UCSD-AML1 (cell line): ENCODE data around the gene OLFM1.

Experiments
- DNase-seq: peaks from one replicate; lab custom pipeline; 2025; ENCODE audit not compliant: unreplicated experiment; lab: John Stamatoyannopoulos, UW

The OLFM1 gene

DNA sequence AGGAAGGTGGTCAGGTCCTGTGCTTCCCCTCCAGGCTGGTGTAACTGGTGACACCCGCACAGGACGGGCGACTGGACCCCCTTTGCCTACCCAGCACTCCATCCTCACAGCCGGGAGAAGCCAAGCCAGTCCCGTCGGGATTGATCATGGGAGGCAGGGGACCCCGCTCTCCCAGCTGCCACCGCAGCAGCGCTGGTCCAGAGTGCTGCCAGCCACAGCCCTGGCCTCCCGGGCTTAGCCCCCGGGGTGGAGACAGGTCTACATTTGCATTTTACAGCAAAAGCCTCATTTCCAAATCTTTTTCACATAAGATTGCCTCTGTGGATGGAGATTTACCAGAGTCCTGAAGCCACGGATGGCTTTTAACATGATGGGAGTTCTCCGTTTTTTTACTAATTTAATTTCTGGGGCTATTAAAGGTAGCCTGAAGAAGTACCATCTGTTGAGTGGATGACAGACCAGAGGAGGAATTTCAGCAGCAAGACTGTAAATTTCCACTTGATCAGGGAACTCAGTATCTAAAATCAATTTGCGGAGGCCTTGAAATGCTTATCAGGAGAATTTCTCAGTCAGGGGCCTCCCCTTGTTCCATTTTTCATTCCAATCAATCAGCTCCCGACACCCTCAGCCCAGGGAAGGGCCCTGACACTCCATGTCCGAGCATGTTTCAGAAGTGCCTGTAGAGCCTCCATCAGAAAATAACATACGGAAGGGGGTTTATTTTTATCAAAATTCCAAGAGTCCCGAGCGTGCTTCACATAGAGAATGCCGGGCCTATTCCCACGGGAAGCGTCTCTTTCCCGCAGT, 80.6 kb downstream of the OLFM1 start:
- no peak for DNase-seq

DNA sequence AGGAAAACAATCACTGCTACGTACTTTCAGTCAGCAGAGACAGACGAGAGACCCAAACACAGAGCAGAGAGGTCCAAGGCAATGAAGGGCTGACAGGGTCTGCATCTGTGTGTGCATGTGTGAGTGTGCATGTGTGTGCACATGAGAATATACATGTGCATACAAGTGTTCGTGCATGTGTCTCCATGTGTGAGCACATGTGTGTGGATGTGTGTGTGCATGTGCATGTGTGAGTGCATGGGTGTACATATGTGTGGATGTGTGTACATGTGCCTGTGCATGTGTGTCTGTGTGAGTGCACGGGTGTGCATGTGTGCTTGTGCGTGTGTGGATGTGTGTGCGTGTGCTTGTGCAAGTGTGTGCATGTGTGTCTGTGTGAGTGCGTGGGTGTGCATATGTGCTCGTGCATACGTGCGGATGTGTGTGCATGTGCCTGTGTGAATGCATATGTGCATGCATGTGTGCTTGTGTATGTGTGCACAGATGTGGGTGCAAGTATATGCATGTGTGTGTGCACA, 82.3 kb downstream of the OLFM1 start:
- DNase-seq, result no peak

DNA sequence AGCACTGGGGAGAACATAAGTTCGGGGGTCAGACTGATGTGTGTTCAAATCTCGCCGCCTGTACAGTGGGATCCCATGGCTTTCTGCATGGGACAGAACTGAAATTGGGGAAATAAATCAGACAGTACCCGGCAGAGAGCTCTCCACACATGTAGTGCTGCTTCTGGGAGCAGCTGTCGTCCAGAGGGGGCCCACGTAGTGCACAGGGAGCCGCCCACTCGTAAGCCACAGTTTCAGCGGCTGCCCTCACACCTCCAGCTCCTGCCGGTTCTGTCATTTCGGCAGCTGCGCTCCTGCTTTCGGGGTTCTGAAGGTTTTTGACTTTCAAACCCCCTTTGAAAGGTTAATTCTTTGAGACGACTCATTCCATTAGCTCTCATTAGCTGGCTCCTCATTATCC, 83.1 kb downstream of the OLFM1 start:
- DNase-seq, result no peak
